ENCODE data around the gene ZNF280D. TPM values are rescaled to one million over a fixed set of nuclear protein-coding genes. Genes with fewer than 3 reads are reported as not detected.
A peak's percentile ranks its signal among the peaks of the same experiment; 100 is the strongest.

Gene ZNF280D
- total RNA-seq, 1 donor = 50.7 TPM

GRCh38 chr15:56772868-56773639 lies 39.7 kb upstream of the ZNF280D start:
- no peaks in the 10 kb centered on the region for H3K9me3 ChIP-seq (ENCODE audit: low read depth, low read length)
- peaks cover 14% of the 10 kb centered on the region for H3K4me1 ChIP-seq (ENCODE audit: insufficient read depth, low read length)
- no peaks in the 10 kb centered on the region for H3K36me3 ChIP-seq (ENCODE audit: insufficient read depth, low read length)
- H4K20me1 ChIP-seq (ENCODE audit: insufficient read depth, low read length) = no peaks in the 10 kb centered on the region
- H3K27ac ChIP-seq (ENCODE audit: low read depth, low read length) = peak overlapping the region; percentile 5
- no peaks in the 10 kb centered on the region for H3K79me2 ChIP-seq (ENCODE audit: insufficient read depth, low read length)
- TF ChIP-seq CTCF (IDR thresholded peaks at IDR 0.05; ENCODE audit: extremely low read depth, low read depth, low read length) = no peak
- DNase-seq (ENCODE audit: insufficient read length, low spot score, missing footprints) = no peak
- H3K4me3 ChIP-seq (ENCODE audit: insufficient read depth, low read length) = no peak overlapping the region
- H3K4me2 ChIP-seq (ENCODE audit: insufficient read depth, low read length) = peak overlapping the region; percentile 48
- no peaks in the 10 kb centered on the region for H3K27me3 ChIP-seq (ENCODE audit: insufficient read depth, low read length)
- H2AFZ ChIP-seq (ENCODE audit: low read length) = peak overlapping the region; percentile 27

GRCh38 chr15:56770173-56770572 lies 36.9 kb upstream of the ZNF280D start:
- H3K4me3 ChIP-seq (ENCODE audit: insufficient read depth, low read length) = no peak overlapping the region

GRCh38 chr15:56767315-56767714 lies 34.0 kb upstream of the ZNF280D start:
- H3K36me3 ChIP-seq (ENCODE audit: insufficient read depth, low read length) = no peaks in the 10 kb centered on the region
- no peak overlapping the region for H3K27ac ChIP-seq (ENCODE audit: low read depth, low read length)
- H4K20me1 ChIP-seq (ENCODE audit: insufficient read depth, low read length) = no peaks in the 10 kb centered on the region
- no peak overlapping the region for H2AFZ ChIP-seq (ENCODE audit: low read length)
- no peak for DNase-seq (ENCODE audit: insufficient read length, low spot score, missing footprints)
- H3K4me3 ChIP-seq (ENCODE audit: insufficient read depth, low read length) = no peak overlapping the region
- no peak overlapping the region for H3K4me2 ChIP-seq (ENCODE audit: insufficient read depth, low read length)
- no peaks in the 10 kb centered on the region for H3K79me2 ChIP-seq (ENCODE audit: insufficient read depth, low read length)
- TF ChIP-seq CTCF (IDR thresholded peaks at IDR 0.05; ENCODE audit: extremely low read depth, low read depth, low read length) = no peak
- no peaks in the 10 kb centered on the region for H3K9me3 ChIP-seq (ENCODE audit: low read depth, low read length)
- H3K4me1 ChIP-seq (ENCODE audit: insufficient read depth, low read length) = peaks cover 12% of the 10 kb centered on the region
- no peaks in the 10 kb centered on the region for H3K27me3 ChIP-seq (ENCODE audit: insufficient read depth, low read length)

More at GRCh38 chr15:56770173-56770572, 36.9 kb upstream of the ZNF280D start:
- no peak for DNase-seq (ENCODE audit: insufficient read length, low spot score, missing footprints)
- Histone ChIP-seq H4K20me1 (ENCODE audit: insufficient read depth, low read length) (no peaks in the 10 kb centered on the region), H3K4me1 (ENCODE audit: insufficient read depth, low read length) (peaks cover 17% of the 10 kb centered on the region), H3K9me3 (ENCODE audit: low read depth, low read length) (no peaks in the 10 kb centered on the region), H2AFZ (ENCODE audit: low read length) (no peak overlapping the region), H3K27me3 (ENCODE audit: insufficient read depth, low read length) (no peaks in the 10 kb centered on the region), H3K36me3 (ENCODE audit: insufficient read depth, low read length) (no peaks in the 10 kb centered on the region), H3K27ac (ENCODE audit: low read depth, low read length) (no peak overlapping the region), H3K4me2 (ENCODE audit: insufficient read depth, low read length) (no peak overlapping the region), H3K79me2 (ENCODE audit: insufficient read depth, low read length) (no peaks in the 10 kb centered on the region)
- TF ChIP-seq CTCF (IDR thresholded peaks at IDR 0.05; ENCODE audit: extremely low read depth, low read depth, low read length) = no peak

- no peaks in the 10 kb centered on the region for H4K20me1 ChIP-seq (ENCODE audit: insufficient read depth, low read length)
- H3K79me2 ChIP-seq (ENCODE audit: insufficient read depth, low read length) = no peaks in the 10 kb centered on the region
- H3K9me3 ChIP-seq (ENCODE audit: low read depth, low read length) = no peaks in the 10 kb centered on the region
- H3K27ac ChIP-seq (ENCODE audit: low read depth, low read length) = no peak overlapping the region
- H3K27me3 ChIP-seq (ENCODE audit: insufficient read depth, low read length) = no peaks in the 10 kb centered on the region
- DNase-seq (ENCODE audit: insufficient read length, low spot score, missing footprints) = no peak
- H3K4me3 ChIP-seq (ENCODE audit: insufficient read depth, low read length) = no peak overlapping the region
- H3K36me3 ChIP-seq (ENCODE audit: insufficient read depth, low read length) = no peaks in the 10 kb centered on the region
- no peak for TF ChIP-seq CTCF (IDR thresholded peaks at IDR 0.05; ENCODE audit: extremely low read depth, low read depth, low read length)
- H3K4me1 ChIP-seq (ENCODE audit: insufficient read depth, low read length) = peaks cover 17% of the 10 kb centered on the region
- H3K4me2 ChIP-seq (ENCODE audit: insufficient read depth, low read length) = peak overlapping the region; percentile 36
- no peak overlapping the region for H2AFZ ChIP-seq (ENCODE audit: low read length)
Measured at GRCh38 chr15:56765251-56765650, 31.9 kb upstream of the ZNF280D start.
